ENCODE data around the gene FIG4. TPM values are rescaled to one million over a fixed set of nuclear protein-coding genes. Genes with fewer than 3 reads are reported as not detected.
"Not testable (repeated sequence)": the region's sequence is repeated elsewhere in the genome, so short reads cannot be mapped to it uniquely, and the experiment has no call there.

FIG4 gene
- polyA plus RNA-seq, 1 donor from 2014 or later: 35.4 TPM

- H3K27ac ChIP-seq (ENCODE audit: low read length): no peak overlapping the region
- no peaks in the 10 kb centered on the region for H3K79me2 ChIP-seq (replicated peaks; ENCODE audit: insufficient read depth, low read length)
- no peaks in the 10 kb centered on the region for H4K20me1 ChIP-seq (ENCODE audit: insufficient read depth)
- H3K36me3 ChIP-seq (ENCODE audit: insufficient read depth, low read length): peaks cover 7% of the 10 kb centered on the region
- H3K27me3 ChIP-seq (ENCODE audit: insufficient read depth, low read depth, low read length): no peaks in the 10 kb centered on the region
- no peaks in the 10 kb centered on the region for H3K9me2 ChIP-seq (ENCODE audit: insufficient read depth, low read length)
- H3K9ac ChIP-seq (ENCODE audit: low read length): no peak overlapping the region
- H2AFZ ChIP-seq (ENCODE audit: low read depth, low read length): no peak overlapping the region
- no peak overlapping the region for H3K4me3 ChIP-seq (ENCODE audit: low read length)
- no peak overlapping the region for H3K4me2 ChIP-seq (ENCODE audit: low read length)
- TF ChIP-seq MXI1 (conservative IDR thresholded peaks at IDR 0.05; ENCODE audit: poor library complexity, severe bottlenecking) (no peak), POLR2AphosphoS5 (IDR thresholded peaks at IDR 0.05) (no peak), CTCF (IDR thresholded peaks at IDR 0.05; ENCODE audit: poor library complexity, severe bottlenecking) (no peak)
- H3K9me3 ChIP-seq (ENCODE audit: low read length): no peaks in the 10 kb centered on the region
- H3F3A ChIP-seq (ENCODE audit: insufficient read depth, low read length, poor library complexity, severe bottlenecking): no peaks in the 10 kb centered on the region
These were observed 52.6 kb downstream of the FIG4 start for GRCh38 chr6:109743739-109744138.

GRCh38 chr6:109744779-109745178 is 53.7 kb downstream of the FIG4 start:
- H3K9me3 ChIP-seq (ENCODE audit: low read length); H3F3A ChIP-seq (ENCODE audit: insufficient read depth, low read length, poor library complexity, severe bottlenecking); H3K27me3 ChIP-seq (ENCODE audit: insufficient read depth, low read depth, low read length): not testable (repeated sequence)

GRCh38 chr6:109747221-109747620 is 56.1 kb downstream of the FIG4 start:
- Histone ChIP-seq H3K4me3 (ENCODE audit: low read length) (no peak overlapping the region), H2AFZ (ENCODE audit: low read depth, low read length) (no peak overlapping the region), H3K4me2 (ENCODE audit: low read length) (no peak overlapping the region), H4K20me1 (ENCODE audit: insufficient read depth) (no peaks in the 10 kb centered on the region), H3K36me3 (ENCODE audit: insufficient read depth, low read length) (peaks cover 7% of the 10 kb centered on the region), H3K79me2 (replicated peaks; ENCODE audit: insufficient read depth, low read length) (no peaks in the 10 kb centered on the region), H3K27me3 (ENCODE audit: insufficient read depth, low read depth, low read length) (no peaks in the 10 kb centered on the region), H3K9ac (ENCODE audit: low read length) (no peak overlapping the region), H3F3A (ENCODE audit: insufficient read depth, low read length, poor library complexity, severe bottlenecking) (no peaks in the 10 kb centered on the region), H3K9me3 (ENCODE audit: low read length) (no peaks in the 10 kb centered on the region), H3K27ac (ENCODE audit: low read length) (no peak overlapping the region), H3K9me2 (ENCODE audit: insufficient read depth, low read length) (no peaks in the 10 kb centered on the region)
- no peak for TF ChIP-seq REST (IDR thresholded peaks at IDR 0.05; ENCODE audit: borderline replicate concordance)

More at GRCh38 chr6:109744779-109745178, 53.7 kb downstream of the FIG4 start:
- H3K9ac ChIP-seq (ENCODE audit: low read length); H3K4me2 ChIP-seq (ENCODE audit: low read length); H3K79me2 ChIP-seq (replicated peaks; ENCODE audit: insufficient read depth, low read length); H4K20me1 ChIP-seq (ENCODE audit: insufficient read depth); H3K4me3 ChIP-seq (ENCODE audit: low read length); H3K36me3 ChIP-seq (ENCODE audit: insufficient read depth, low read length); H2AFZ ChIP-seq (ENCODE audit: low read depth, low read length); H3K27ac ChIP-seq (ENCODE audit: low read length); H3K9me2 ChIP-seq (ENCODE audit: insufficient read depth, low read length): not testable (repeated sequence)
